GM18868 (cell line): ENCODE data around the gene DDX39B.

Experiments
- ATAC-seq: cut with Tn5 transposase; IDR thresholded peaks from one replicate; pipeline ENCODE4 v1.9.1; 2021; ENCODE audit warnings: mild to moderate bottlenecking, moderate library complexity; ENCODE audit not compliant: unreplicated experiment

The DDX39B gene

DNA sequence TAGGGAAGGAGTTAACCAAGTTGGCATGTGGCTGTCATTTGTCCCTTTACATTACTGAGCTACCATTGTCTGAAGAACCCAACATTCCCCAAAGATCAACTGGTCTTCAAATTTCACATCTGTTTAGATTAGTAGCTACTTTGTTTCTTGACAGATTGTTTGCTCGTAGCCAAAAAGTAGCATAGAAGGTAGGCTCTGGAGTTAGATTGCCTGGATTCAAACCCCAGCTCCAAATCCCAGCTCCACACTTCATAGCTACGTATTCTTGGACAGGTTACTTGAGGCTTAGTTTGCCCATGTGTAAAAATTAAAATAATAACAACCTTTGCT, 6.7 kb upstream of the DDX39B start:
- ATAC-seq = no peak

DNA sequence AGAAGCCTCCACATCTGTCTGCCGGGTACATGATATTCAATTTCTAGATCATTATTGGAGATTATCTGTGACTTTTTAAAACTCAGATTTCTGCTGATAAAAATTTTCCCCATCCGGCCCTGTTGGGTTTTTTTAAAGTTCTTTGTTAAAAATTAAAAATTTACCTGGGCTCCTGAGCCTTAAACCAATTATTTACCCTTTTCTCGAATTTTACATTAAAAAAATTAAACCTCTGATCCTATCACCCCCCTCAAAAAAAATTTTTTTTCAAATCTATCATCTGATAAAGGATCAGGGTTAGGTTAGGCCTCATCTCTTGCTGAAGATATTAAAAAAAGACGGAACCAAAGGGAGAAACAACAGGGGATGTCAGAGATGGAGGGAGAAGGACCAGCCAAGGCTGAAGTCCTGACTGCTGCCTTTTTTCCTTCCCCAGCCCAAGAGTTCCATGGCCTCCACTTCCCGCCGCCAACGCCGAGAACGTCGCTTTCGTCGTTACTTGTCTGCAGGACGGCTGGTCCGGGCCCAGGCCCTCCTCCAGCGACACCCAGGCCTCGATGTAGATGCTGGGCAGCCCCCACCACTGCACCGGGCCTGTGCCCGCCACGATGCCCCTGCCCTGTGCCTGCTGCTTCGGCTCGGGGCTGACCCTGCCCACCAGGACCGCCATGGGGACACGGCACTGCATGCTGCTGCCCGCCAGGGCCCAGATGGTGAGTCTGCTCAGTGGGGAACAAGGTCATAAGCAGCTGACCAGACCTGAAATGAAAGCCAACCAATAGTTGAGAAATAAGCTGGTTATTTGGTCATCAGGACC, 6.1 kb upstream of the DDX39B start:
- no peak for ATAC-seq

DNA sequence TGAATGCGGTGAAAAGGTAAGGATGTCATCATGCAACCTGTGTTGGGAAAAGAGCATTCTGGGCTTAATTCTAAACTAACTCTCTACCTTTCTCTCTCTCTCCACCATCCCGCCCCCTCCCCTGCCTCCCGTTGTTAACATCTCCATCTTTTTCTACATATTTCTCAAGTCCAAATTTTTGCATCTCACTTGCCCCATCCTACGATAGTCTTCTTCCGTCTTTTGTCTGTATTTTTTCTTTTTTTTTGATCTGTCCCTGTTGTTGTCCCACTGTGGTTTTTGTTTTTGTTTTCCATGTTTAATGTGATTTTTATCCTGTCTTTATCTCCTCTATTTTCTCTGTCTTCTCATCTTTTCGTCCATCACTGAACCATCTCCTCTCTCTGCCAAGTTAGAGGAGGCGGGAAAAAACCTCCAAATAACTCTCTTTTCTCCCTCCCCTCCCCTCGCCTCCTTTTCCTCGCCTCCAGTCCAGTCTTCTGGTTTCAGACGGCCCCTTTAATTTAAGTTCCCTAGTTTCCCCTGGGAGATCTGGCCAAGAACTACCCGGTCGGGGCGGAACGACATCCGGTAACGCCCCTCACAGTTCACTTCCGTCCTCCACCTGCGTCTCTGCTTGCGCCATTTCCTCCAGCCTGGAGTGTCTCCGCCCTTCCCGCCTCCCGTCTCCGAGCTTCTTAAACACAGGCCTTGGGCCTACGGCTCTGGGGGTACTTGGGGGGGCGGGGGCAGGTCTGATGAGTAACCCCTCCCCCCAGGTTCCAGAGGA, 5.3 kb upstream of the DDX39B start, which contains the start of gene NFKBIL1:
TSS of gene NFKBIL1 (plus strand) at position 651 of the 769 bp plus-strand sequence. CDS start at position 738, 87 bp downstream.
- peak; percentile 58 for ATAC-seq

DNA sequence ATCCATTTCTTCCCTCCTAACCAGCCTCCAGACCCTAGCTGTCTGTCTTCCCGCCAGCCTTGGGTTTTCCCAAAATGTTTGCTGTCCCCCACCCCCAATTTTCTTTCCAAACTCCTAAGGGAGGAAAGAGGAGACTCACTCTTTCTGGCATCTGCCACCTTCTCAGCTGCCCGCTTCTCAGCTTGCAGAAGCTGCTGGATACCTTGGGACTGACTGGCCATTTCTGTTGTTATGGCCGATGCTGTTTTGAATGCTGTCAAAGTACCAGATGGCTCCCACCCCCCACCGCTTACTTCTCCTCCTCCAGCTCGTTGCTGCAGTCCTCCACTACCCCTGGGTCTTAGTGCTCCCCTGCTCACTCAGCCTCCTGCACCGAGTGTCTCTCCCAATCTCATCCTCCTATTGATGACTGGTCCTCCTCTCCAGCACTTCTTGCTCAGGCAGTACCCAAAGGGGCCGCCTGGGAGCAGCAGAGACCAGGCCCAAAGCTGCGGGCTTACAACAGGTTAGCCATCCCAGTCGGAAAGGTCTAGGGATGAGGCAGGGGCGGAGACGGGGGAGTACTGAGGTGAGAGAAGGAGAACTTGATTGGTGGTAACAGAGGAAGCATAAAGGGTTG, 4.6 kb upstream of the DDX39B start, which contains the start of gene ATP6V1G2:
TSS of gene ATP6V1G2 (minus strand) at position 270 of the 619 bp plus-strand sequence. CDS start at position 221, 49 bp downstream.
- peak; percentile 53 for ATAC-seq

DNA sequence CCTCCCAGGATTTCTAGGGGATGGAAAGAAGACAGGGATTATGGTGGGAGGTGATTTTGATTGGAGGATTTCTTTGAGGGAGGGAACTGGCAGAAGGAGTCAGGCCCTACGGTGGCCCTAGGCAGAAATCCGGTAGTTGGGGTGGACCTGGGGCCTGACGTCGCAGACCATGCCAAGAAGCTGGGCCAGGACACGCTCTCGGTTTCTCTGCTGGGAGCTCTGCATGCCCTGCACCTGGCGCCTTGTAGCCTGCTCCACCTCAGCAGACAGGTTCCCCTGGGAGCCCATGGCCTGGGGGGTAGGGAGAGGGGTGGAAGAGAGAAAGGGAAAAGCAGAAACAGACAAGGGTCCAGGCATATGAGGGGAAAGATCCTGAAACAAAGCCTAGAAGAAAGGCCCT, 3.5 kb upstream of the DDX39B start:
- no peak for ATAC-seq

DNA sequence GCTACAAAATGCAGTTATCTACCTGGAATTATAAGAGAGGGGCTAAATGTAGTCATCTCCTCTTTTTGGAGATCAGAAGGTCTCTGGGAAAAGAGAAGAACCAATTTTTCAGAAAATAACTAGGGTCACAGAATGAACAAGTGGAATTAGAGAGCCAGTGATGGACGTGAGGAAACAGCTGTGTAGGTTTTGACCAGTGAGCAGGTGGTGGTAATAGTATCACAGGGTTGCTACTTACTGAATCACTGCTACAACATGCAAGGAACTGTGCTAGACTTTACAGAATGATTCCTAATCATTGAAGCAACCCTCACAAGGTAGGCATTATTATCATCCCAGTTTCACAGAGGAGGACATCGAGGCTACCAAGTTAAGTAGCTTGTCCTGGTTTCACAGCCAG, 2.9 kb upstream of the DDX39B start:
- ATAC-seq = no peak

DNA sequence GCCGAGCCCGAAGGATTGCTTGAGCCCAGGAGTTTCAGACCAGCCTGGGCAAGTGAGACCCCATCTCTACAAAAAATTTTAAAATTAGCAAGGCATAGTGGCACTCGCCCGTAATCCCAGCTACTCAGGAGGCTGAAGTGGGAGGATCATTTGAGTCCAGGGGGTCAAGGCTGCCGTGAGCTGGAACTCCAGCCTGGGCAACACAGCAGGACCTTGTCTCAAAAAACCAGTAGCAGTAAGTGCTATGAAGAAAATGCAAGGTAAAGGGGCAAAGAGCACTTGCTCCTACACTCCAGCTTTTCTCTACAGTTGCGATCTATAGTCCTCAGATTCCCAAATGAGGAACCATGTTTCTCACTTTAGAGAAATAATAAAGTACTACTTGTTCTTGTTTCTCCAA, 1.8 kb upstream of the DDX39B start:
- ATAC-seq = no peak

DNA sequence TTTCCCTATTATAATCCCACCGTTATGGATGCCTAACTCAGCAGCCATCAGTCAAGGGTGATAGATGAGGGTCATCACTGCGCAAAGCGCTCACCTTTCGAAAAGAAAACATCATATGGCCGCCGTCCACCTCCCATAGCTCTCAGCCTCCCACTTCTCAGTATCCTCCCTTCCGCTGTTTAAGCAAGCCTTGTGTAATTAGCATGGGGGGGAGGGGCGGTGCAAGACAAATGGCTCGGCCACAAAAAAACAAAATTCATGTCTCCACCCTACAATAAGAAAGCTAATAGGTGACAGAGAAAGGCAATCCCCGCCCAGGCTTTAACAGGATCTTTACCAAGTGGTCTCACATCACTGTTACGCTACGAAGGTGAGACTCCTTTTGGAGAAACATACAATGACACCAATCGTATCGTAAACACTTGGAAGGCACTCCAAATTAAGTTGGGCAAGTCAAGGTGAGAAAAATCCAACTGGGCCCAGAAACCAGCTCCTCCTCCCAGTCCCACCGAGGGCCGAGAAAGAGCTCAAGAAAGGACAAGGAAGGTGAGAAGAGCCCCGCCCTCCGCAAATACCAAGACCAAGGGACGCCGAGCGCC, 645 bp downstream of the DDX39B start:
- ATAC-seq = no peak

DNA sequence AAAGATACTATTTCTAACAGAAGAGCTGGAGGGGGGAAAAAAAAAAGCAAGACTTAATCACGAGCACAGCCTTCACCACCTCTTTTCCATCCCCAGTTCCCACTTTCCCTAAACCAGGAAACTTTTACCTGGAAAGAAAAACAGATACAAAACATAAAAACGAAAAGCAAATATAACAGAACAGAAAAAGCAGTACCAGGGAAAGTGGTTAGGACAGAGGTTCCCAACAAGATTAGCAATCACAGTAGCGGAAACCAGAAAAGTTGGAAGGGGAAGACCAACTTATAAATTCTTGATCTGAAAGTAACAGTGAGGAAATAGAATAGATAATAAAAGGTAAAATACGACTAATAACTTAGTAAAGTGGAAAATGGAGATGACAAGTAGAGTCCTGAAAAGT, 1.2 kb downstream of the DDX39B start:
- no peak for ATAC-seq

DNA sequence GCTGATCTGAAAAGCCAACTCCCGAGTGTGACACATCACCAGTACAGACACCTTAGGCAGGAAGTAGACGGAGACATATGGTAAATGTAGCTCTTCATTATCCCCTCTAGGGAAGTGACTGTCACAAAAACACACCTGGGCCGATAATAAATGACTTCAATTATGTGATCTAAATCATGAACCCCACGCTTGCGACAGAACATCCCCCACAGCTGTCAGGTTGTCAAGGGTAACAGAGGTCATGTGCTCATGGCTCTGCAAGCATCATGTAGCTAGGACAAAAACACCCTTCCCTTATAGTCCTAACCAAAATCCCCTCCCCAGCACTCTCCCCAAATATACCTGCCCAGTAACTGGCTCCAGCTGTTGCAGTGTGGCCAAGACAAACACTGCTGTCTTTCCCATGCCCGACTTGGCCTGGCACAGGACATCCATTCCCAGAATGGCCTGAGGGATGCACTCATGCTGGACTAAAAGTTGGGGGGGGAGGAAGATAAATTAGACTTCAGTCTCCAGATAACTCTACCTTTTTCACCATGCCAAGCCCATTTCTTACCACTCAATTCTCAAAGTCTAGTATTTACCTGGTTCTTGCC, 2.9 kb downstream of the DDX39B start:
- no peak for ATAC-seq

DNA sequence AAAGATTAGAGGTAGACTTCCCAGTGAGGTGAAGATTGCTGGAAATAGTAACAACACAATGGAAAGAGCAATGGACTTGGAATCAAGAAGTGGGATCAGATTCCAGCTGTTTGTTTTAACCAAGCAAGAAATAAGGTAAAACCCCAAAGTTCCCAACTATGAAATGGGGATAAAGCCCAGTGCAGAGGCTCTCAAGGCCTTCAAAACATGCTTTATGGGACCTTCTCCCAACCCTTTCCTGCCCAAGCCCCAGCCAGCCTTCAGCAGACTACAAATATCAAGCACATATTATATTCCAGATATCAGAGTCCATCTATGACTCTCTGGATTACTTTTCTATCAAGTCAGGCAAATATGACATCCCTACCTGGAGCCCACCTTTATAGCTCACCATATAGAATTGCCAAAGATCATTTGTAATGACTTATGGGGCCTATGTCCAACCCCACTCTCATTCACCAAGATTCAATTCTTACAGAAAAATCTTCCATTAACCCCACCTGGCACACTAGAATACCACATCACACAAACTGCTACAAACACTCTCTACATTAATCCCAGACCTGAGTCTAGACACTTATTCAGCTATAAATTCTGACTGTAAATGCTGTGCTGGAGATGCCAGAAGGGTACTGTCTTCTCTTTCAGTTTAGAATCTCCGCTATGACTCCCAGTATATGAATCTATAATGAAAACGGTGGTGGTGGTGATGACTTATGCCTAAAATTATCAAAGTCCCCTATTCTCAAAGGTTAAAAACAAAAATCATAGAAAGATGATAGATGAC, 6.1 kb downstream of the DDX39B start:
- ATAC-seq = no peak

DNA sequence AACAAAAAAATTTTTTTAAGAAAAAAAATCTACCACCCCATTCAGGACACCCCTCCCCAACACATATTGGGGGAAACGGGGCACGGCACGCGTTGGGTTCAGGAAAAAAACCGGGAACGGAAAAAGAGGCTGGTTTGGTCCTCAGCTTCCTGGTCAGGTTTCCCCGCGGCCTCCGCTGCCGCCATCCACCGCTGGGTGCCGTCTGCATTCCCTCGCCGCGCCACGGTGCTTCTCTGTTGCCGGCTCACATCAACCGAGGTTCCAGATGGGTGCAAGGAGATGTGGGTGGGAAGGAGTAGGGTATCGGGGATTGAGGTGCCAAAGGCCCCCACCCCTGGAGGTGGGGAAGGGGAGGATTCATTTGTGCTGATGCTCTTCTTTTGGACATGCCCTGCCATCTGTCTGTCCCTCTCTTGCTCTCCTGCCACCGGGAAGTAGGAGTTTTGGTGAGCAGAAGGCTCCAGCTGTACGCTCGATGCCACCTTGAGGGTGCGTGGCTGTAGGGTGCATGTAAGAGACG, 7.2 kb downstream of the DDX39B start:
- no peak for ATAC-seq

DNA sequence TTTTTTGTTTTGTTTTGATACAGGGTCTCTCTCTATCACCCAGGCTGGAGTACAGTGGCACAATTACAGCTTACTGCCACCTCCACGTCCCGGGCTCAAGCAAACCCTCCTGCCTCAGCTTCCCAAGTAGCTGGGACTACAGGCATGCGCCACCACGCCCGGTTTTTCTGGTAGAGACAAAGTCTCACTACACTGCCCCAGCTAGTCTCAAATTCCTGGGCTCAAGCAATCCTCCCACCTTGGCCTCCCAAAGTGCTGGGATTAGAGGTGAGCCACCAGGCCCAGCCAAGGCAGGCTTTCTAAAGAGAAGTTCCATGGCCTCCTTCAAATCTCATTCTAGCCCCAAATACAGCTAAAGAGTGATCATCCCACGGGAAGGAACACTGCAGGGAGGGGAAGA, 7.8 kb downstream of the DDX39B start:
- ATAC-seq = no peak

DNA sequence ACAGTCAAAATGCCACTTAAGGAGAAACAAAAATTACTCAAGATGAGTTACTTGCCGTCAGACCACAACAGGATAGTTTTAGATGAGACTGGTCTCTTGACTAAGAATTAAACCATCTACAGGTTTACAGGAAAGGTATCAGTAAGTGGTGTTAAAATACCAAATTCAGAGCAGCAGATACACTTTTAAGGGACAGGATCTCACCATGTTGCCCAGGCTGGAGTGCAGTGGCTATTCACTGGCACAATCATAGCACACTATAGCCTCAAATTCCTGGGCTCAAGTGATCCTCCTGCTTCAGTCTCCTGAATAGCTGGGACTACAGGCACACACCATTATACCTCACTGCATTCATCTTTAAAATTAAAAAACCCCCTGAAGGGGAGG, 8.4 kb downstream of the DDX39B start:
- ATAC-seq = no peak

DNA sequence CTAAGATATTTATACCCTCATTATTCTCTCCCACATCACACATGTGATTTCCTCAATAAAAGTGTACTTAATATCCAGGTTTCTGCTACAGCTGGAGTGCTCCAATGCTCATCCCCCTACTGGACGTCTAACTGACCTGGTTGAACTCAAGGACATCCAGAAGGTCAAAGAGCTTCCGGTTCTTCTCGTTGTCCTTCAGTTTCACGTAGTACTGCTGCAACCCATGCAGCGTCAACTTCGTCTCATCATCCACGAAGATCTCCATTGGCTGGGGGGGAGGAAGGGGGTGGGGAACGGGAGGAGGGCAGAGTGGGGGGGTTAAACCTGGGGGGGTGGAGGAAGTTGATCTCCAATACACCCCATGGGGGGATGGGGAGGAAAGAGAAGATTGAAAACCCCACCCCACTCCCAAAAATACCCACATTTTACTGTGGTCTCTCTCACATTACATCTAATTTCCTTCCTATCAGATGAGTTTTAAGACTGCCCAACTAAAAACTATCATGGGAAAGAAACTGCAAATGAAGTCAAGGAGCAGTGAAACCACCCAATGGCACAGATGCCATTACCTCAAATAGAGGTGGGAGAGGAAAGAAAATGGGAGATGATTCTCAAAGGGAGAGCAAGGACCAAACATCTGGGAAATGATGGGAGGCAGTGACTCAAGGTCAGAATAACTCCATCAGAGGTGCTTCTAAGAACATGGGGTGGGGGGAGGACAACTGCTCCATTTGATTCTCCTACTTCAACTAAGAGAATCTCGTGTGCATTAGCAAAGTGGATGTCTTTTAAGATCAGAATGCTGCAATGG, 9.0 kb downstream of the DDX39B start:
- ATAC-seq = no peak

DNA sequence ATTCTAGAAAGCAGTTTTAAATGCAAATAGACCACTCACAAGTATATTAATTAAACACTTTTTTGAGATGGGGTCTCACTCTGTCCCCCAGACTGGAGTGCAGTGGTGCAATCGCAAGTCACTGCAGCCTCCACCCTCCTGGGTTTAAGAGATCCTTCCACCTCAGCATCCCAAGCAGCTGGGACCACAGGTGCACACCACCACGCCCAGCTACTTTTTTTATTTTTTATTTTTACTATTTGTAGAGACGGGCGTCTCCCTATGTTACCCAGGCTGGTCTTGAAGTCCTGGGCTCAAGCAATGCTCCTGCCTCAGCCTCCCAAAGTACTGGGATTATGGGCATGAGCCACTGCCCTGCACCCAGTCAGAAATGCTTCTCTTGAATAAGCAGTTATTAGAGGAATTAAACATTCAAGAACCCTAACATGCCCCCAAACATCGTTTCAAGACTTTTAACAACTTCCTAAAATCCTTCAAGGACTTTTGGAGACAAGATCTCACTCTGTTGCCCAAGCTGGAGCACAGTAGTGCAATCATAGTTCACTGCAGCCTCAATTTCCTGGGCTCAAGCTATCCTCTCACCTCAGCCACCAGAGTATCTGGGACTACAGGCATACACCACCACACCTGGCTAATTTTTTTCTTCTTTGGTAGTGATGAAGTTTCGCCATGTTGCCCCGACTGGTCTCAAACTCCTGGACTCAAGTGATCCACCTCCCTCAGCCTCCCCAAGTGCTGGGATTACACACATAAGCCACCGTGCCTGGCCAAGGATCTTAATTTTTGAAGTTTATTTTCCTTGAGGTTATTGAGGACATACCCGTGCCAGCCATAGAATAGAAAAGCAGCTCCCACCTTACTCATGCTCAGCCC, 9.8 kb downstream of the DDX39B start:
- no peak for ATAC-seq

DNA sequence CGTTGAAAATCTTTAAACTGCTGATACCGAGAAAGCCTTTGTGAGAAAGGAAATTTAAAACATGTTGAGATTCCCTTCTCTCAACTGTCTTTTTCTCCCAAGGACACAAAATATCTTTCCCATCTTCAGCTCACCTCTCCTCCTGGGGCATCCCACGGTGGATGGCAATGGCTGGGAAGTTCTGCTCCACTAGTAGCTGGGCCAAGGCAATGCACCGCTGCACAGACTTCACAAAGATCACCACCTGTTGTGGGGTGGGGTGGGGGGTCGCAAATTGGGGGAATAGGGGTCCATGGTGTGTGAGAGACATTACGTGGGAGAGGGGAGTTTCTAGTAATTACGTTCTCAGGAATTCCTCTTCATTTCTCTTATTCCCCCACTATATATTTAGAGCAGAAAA, 10.6 kb downstream of the DDX39B start:
- no peak for ATAC-seq

DNA sequence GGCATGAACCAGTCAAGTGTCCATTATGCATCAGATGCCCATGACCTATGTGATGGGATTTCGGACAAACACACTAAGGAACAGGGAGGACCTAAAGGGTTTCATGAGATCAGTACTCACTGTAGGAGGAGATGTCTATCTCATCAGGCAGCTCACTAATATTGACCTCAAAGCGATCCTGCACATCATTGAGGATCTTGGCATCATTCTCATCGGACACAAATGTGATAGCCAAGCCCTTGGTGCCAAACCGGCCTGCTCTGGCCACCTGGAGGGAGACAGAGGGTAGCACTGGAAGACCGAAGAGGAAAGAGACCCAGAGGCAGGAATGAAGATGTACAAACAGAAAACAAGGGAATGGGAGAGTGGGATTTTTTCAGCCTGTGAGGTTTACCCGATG, 11.1 kb downstream of the DDX39B start:
- no peak for ATAC-seq
